Ovary (tissue), 3 donors: ENCODE results near the gene MOGAT3.

ENCODE experiments used
- EP300 ChIP-seq: sonication (generic); formaldehyde crosslinking; IDR thresholded peaks from one replicate; pipeline ENCODE4 v1.6.1; 2017; ENCODE audit warnings: antibody characterized with exemption
- POLR2A ChIP-seq: fragments of 450-650 bp; IDR thresholded peaks from one replicate; pipeline ENCODE4 v1.6.1; 2017; ENCODE audit warnings: antibody characterized with exemption, mild to moderate bottlenecking, moderate library complexity
- TF ChIP-seq, protein P1 (sequence below), 3 donors: fragments of 450-650 bp in 2 of 3; fragments of 200-600 bp in 1 of 3; IDR thresholded peaks; one replicate each; pipeline versions ENCODE4 v1.5.1 to v1.8.0; 2016 to 2022; ENCODE audit warnings: antibody characterized with exemption in 3 of 3, mild to moderate bottlenecking in 1 of 3
- donor health status: DM: no; HTN: no; CAD: no.

DNA sequence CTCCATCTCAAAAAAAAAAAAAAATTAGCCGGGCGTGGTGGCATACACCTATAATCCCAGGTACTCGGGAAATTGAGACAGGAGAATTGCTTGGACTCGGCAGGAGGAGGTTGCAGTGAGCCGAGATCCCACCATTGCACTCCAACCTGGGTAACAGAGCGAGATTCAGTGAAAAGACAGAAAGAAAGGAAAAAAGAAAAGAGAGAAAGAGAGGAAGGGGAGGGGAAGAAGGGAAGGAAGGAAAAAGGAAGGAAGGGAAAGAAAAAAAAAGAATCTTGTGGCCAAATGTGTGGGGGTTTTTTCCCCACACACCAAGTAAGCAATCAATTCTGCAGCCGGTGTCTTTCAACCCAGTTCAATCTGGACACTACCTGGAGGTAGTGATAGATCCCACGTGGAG is 11.7 kb downstream of the MOGAT3 start:
- TF ChIP-seq, protein P1, sequence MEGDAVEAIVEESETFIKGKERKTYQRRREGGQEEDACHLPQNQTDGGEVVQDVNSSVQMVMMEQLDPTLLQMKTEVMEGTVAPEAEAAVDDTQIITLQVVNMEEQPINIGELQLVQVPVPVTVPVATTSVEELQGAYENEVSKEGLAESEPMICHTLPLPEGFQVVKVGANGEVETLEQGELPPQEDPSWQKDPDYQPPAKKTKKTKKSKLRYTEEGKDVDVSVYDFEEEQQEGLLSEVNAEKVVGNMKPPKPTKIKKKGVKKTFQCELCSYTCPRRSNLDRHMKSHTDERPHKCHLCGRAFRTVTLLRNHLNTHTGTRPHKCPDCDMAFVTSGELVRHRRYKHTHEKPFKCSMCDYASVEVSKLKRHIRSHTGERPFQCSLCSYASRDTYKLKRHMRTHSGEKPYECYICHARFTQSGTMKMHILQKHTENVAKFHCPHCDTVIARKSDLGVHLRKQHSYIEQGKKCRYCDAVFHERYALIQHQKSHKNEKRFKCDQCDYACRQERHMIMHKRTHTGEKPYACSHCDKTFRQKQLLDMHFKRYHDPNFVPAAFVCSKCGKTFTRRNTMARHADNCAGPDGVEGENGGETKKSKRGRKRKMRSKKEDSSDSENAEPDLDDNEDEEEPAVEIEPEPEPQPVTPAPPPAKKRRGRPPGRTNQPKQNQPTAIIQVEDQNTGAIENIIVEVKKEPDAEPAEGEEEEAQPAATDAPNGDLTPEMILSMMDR (IDR thresholded peaks at IDR 0.05): no peak
- TF ChIP-seq POLR2A: no peak
- no peak for TF ChIP-seq EP300
